ENCODE data around the gene KRT2.

KRT2 gene

GRCh38 chr12:52667509-52667908, 15.5 kb upstream of the KRT2 start:
- FAIRE-seq = no peak
- no peak for DNase-seq (ENCODE audit: low spot score)

GRCh38 chr12:52666471-52666870, 14.5 kb upstream of the KRT2 start:
- DNase-seq (ENCODE audit: low spot score) (no peak), FAIRE-seq (no peak)

- no peak for FAIRE-seq
- no peak for DNase-seq (ENCODE audit: low spot score)
Observed at GRCh38 chr12:52663420-52663819, 11.4 kb upstream of the KRT2 start.

- FAIRE-seq (no peak), DNase-seq (ENCODE audit: low spot score) (no peak)
Observed at GRCh38 chr12:52662918-52663229, 10.9 kb upstream of the KRT2 start.

- DNase-seq (ENCODE audit: low spot score) (no peak), FAIRE-seq (no peak)
Observed at GRCh38 chr12:52662093-52662917, 10.3 kb upstream of the KRT2 start.

GRCh38 chr12:52661668-52662067, 9.7 kb upstream of the KRT2 start:
- DNase-seq (ENCODE audit: low spot score) = no peak
- FAIRE-seq = no peak

GRCh38 chr12:52660934-52661499, 9.0 kb upstream of the KRT2 start:
- DNase-seq (ENCODE audit: low spot score) (no peak), FAIRE-seq (no peak)

- DNase-seq (ENCODE audit: low spot score) (no peak), FAIRE-seq (no peak)
Observed at GRCh38 chr12:52659951-52660350, 7.9 kb upstream of the KRT2 start.

- FAIRE-seq (no peak), DNase-seq (ENCODE audit: low spot score) (no peak)
Observed at GRCh38 chr12:52659395-52659794, 7.4 kb upstream of the KRT2 start.

GRCh38 chr12:52658196-52658595, 6.2 kb upstream of the KRT2 start:
- DNase-seq (ENCODE audit: low spot score) = no peak
- no peak for FAIRE-seq

- no peak for DNase-seq (ENCODE audit: low spot score)
- FAIRE-seq = no peak
Observed at GRCh38 chr12:52657250-52657902, 5.4 kb upstream of the KRT2 start.

- FAIRE-seq (no peak), DNase-seq (ENCODE audit: low spot score) (no peak)
Observed at GRCh38 chr12:52656616-52657015, 4.6 kb upstream of the KRT2 start.

- DNase-seq (ENCODE audit: low spot score) (peak; percentile 29), FAIRE-seq (no peak)
Observed at GRCh38 chr12:52655720-52656124, 3.7 kb upstream of the KRT2 start.

GRCh38 chr12:52655251-52655650, 3.2 kb upstream of the KRT2 start:
- FAIRE-seq = no peak
- no peak for DNase-seq (ENCODE audit: low spot score)

GRCh38 chr12:52650520-52651081, 1.4 kb downstream of the KRT2 start:
- no peak for FAIRE-seq

GRCh38 chr12:52649066-52649465, 2.9 kb downstream of the KRT2 start:
- DNase-seq (ENCODE audit: low spot score) (no peak), FAIRE-seq (no peak)

More at GRCh38 chr12:52650520-52651081, 1.4 kb downstream of the KRT2 start:
- peak; percentile 49 for DNase-seq (ENCODE audit: low spot score)

- no peak for DNase-seq (ENCODE audit: low spot score)
- FAIRE-seq = no peak
Observed at GRCh38 chr12:52648012-52648550, 3.9 kb downstream of the KRT2 start.

GRCh38 chr12:52647601-52648000, 4.4 kb downstream of the KRT2 start:
- FAIRE-seq (no peak), DNase-seq (ENCODE audit: low spot score) (no peak)

GRCh38 chr12:52646613-52647012, 5.4 kb downstream of the KRT2 start:
- DNase-seq (ENCODE audit: low spot score) = no peak
- no peak for FAIRE-seq

- FAIRE-seq (no peak), DNase-seq (ENCODE audit: low spot score) (no peak)
Observed at GRCh38 chr12:52645982-52646381, 6.0 kb downstream of the KRT2 start.

- FAIRE-seq = no peak
Observed at GRCh38 chr12:52645120-52645761, 6.8 kb downstream of the KRT2 start.

GRCh38 chr12:52644078-52644415, 8.0 kb downstream of the KRT2 start:
- no peak for FAIRE-seq

More at GRCh38 chr12:52645120-52645761, 6.8 kb downstream of the KRT2 start:
- no peak for DNase-seq (ENCODE audit: low spot score)

More at GRCh38 chr12:52644078-52644415, 8.0 kb downstream of the KRT2 start:
- no peak for DNase-seq (ENCODE audit: low spot score)

Data from RCC 7860 (cell line).